ENCODE results near the gene GTF2H3. TPM values are rescaled to one million over a fixed set of nuclear protein-coding genes. Genes with fewer than 3 reads are reported as not detected.

The GTF2H3 gene
- total RNA-seq, 2 donors from 2014 or later = 22.1 to 27.3 TPM

DNA sequence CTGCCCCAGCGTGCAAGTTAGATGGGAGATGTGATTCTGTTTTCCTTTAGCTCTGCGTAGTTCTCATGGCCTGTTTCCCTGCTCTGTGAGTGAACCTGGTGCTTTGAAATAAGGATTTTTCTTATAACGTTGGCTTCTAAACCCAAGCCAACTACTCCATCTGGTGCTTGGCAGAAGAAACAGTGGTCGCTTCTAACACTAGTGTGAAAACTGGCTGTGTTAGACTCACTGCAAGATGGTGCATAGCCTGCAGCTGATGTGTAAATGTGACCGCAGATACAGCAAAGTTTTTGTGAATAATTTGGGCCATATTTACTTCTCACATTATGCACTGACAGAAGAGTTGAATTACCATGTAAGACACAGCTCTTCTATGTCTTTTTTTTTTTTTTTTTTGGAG is 12.2 kb downstream of the GTF2H3 start:
- Histone ChIP-seq H3K9ac (ENCODE audit: low read depth in 2 of 2, low read length in 2 of 2) (no peak overlapping the region), H3K9me3 (no peaks in the 10 kb centered on the region), H3K4me3 (no peak overlapping the region), H3K36me3 (peaks cover 8% of the 10 kb centered on the region), H3K27ac (no peak overlapping the region), H3K4me1 (no peaks in the 10 kb centered on the region), H3K27me3 (no peaks in the 10 kb centered on the region)
- DNase-seq = no peak
- intact Hi-C loops (cut with DNase I) = no loop called here
- TF ChIP-seq, protein P1, sequence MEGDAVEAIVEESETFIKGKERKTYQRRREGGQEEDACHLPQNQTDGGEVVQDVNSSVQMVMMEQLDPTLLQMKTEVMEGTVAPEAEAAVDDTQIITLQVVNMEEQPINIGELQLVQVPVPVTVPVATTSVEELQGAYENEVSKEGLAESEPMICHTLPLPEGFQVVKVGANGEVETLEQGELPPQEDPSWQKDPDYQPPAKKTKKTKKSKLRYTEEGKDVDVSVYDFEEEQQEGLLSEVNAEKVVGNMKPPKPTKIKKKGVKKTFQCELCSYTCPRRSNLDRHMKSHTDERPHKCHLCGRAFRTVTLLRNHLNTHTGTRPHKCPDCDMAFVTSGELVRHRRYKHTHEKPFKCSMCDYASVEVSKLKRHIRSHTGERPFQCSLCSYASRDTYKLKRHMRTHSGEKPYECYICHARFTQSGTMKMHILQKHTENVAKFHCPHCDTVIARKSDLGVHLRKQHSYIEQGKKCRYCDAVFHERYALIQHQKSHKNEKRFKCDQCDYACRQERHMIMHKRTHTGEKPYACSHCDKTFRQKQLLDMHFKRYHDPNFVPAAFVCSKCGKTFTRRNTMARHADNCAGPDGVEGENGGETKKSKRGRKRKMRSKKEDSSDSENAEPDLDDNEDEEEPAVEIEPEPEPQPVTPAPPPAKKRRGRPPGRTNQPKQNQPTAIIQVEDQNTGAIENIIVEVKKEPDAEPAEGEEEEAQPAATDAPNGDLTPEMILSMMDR (IDR thresholded peaks at IDR 0.05) = no peak

DNA sequence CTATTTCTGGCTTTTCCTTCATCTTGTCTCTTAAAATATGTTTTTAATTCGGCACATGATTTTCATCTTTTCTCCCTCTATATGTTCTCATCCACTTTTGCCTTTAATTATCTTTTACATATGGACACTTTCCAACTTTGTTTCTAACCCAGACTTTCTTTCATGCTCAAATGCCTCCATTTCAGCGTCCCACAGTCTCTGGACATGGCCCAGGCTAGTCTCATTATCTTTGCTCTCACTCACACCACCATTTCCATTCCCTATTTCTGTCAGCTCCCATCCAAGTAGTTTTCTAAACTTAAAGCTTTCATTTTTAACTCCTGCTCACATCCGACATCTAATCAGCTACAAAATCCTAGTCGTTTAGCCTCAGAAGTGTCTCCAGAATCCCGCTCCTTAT is 14.8 kb downstream of the GTF2H3 start:
- H3K4me1 ChIP-seq = no peaks in the 10 kb centered on the region
- intact Hi-C loops (cut with DNase I) = no loop called here
- H3K9me3 ChIP-seq = no peaks in the 10 kb centered on the region
- no peaks in the 10 kb centered on the region for H3K27me3 ChIP-seq
- H3K36me3 ChIP-seq = peaks cover 8% of the 10 kb centered on the region
- H3K9ac ChIP-seq (ENCODE audit: low read depth in 2 of 2, low read length in 2 of 2) = no peak overlapping the region
- DNase-seq = no peak
- no peak overlapping the region for H3K27ac ChIP-seq
- TF ChIP-seq, protein P1 (IDR thresholded peaks at IDR 0.05) = no peak
- no peak overlapping the region for H3K4me3 ChIP-seq

DNA sequence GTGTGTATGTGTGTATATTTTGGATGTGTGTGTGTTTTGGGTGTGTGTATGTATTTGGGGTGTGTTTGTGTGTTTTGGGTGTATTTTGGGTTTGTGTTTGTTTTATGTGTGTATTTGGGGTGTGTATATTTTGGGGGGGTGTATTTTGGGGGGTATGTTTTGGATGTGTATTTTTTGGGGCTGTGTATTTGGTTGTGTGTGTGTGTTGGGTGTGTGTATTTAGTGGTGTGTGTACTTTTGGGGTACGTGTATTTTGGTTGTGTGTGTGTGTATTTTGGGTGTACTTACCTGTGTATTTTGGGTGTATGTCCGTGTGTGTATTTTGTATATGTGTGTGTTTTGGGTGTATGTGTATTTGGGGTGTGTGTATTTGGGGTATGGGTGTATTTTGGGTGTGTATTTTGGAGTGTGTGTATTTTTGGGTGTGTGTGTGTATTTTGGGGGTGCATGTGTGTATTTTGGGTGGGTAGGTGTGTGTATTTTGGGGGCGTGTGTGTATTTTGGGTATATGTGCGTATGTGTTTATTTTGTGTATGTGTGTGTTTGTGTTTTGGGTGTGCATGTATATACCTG is 20.6 kb downstream of the GTF2H3 start:
- no peaks in the 10 kb centered on the region for H3K4me1 ChIP-seq
- no peak for DNase-seq

DNA sequence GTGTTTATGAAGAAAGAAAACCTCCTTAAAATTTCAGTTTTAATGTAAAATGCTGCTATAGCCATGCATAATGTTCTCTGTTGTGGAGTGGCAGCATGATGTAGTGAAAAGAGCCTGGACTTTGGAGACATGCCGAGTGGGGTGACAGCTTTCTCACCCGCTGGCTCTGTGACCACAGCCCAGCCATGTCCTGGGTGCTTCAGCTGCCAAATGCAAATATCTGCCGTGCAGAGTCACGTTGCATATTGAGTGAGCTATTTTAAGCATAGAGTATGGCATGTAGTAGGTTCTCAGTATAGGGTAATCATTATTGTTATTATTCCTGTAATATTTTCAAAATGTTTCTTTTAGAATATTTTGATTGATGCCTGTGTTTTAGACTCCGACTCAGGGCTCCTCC is 21.8 kb downstream of the GTF2H3 start:
- H3K9me3 ChIP-seq = no peaks in the 10 kb centered on the region
- no peak overlapping the region for H3K4me3 ChIP-seq
- TF ChIP-seq, protein P1 (IDR thresholded peaks at IDR 0.05) = no peak
- H3K36me3 ChIP-seq = no peaks in the 10 kb centered on the region
- H3K27me3 ChIP-seq = no peaks in the 10 kb centered on the region
- no peak for DNase-seq
- intact Hi-C loops (cut with DNase I) = no loop called here
- no peak overlapping the region for H3K9ac ChIP-seq (ENCODE audit: low read depth in 2 of 2, low read length in 2 of 2)
- H3K4me1 ChIP-seq = no peaks in the 10 kb centered on the region
- no peak overlapping the region for H3K27ac ChIP-seq

More for the DNA sequence above, 20.6 kb downstream of the GTF2H3 start:
- intact Hi-C loops (cut with DNase I) = no loop called here
- Histone ChIP-seq H3K27me3 (no peaks in the 10 kb centered on the region), H3K36me3 (no peaks in the 10 kb centered on the region), H3K9me3 (no peaks in the 10 kb centered on the region), H3K27ac (no peak overlapping the region), H3K9ac (ENCODE audit: low read depth in 2 of 2, low read length in 2 of 2) (no peak overlapping the region), H3K4me3 (no peak overlapping the region)
- TF ChIP-seq, protein P1 (IDR thresholded peaks at IDR 0.05) = no peak

DNA sequence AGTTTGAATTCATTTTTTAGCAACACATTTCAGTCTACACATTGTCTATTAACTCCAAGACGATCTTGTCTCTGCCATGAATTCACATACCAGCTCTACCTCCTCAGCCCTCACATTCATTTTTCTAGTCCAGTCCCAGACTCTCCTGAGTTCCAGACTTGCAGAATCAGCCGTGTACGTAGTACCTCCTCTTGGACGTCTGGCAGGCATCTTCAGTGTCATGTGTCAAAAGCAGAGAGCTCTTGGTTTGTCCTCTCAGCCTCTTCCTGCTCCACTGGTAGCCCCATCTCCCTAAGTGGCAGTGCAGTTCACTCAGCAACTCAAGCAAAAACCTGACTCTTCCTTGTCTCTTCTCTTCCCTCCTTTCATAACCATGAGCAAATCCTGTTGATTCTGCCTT is 22.8 kb downstream of the GTF2H3 start:
- no peaks in the 10 kb centered on the region for H3K27me3 ChIP-seq
- TF ChIP-seq, protein P1 (IDR thresholded peaks at IDR 0.05) = no peak
- H3K27ac ChIP-seq = no peak overlapping the region
- no peak overlapping the region for H3K4me3 ChIP-seq
- DNase-seq = no peak
- no peaks in the 10 kb centered on the region for H3K36me3 ChIP-seq
- no peak overlapping the region for H3K9ac ChIP-seq (ENCODE audit: low read depth in 2 of 2, low read length in 2 of 2)
- H3K4me1 ChIP-seq = no peaks in the 10 kb centered on the region
- H3K9me3 ChIP-seq = no peaks in the 10 kb centered on the region
- intact Hi-C loops (cut with DNase I) = no loop called here

Data from colonic mucosa (tissue), 4 donors.